Measurements from ENCODE around the gene GRB2. TPM values are rescaled to one million over a fixed set of nuclear protein-coding genes. Genes with fewer than 3 reads are reported as not detected.

The GRB2 gene
- total RNA-seq, 2 experiments from 2014 or later = 167 to 179 TPM

DNA sequence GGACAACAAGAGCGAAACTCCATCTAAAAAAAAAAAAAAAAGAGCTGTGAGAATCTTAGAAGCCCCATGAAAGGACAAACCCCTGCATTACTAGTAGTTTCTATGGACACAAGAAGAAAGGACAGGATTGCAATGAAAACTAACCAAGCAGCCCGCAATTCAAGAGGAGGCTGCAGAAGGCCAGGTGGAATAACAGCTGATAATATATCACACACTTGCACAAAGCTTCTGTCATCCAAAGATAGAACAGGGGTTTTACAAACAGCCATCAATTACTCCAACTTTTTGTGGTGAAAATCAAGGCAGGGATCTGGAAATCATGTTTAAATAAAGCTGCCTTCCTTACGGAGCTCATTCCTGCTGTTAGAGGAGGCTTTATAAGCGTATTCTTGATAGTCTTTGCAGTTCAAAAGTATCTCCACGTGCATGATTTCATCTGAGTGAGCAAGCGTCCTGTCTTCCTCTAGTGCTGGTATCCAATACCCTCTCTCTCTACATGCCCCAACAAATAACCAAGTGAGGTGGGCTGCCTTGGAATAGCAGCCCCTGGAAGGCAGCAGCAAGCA, 27.8 kb upstream of the GRB2 start:
- ChIA-PET CTCF (interaction anchor here (1.5 to 1.9 kb wide), 2 partner anchors 21 to 314 kb away, joined by 6 read pairs; no protein-coding TSS in a partner anchor), POLR2A (no interaction called here)
- no peaks in the 10 kb centered on the region for H3K27me3 Mint-ChIP-seq
- DNase-seq (no peak), ATAC-seq (no peak)
- TF ChIP-seq, protein P1, sequence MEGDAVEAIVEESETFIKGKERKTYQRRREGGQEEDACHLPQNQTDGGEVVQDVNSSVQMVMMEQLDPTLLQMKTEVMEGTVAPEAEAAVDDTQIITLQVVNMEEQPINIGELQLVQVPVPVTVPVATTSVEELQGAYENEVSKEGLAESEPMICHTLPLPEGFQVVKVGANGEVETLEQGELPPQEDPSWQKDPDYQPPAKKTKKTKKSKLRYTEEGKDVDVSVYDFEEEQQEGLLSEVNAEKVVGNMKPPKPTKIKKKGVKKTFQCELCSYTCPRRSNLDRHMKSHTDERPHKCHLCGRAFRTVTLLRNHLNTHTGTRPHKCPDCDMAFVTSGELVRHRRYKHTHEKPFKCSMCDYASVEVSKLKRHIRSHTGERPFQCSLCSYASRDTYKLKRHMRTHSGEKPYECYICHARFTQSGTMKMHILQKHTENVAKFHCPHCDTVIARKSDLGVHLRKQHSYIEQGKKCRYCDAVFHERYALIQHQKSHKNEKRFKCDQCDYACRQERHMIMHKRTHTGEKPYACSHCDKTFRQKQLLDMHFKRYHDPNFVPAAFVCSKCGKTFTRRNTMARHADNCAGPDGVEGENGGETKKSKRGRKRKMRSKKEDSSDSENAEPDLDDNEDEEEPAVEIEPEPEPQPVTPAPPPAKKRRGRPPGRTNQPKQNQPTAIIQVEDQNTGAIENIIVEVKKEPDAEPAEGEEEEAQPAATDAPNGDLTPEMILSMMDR (IDR thresholded peaks at IDR 0.05) = no peak
- H3K4me1 Mint-ChIP-seq (ENCODE audit: low read depth) = peaks cover 7% of the 10 kb centered on the region
- H3K9me3 Mint-ChIP-seq = no peaks in the 10 kb centered on the region
- intact Hi-C loops (cut with micrococcal nuclease) = no loop called here
- no peaks in the 10 kb centered on the region for H3K36me3 Mint-ChIP-seq (ENCODE audit: low read depth)
- no peak overlapping the region for H3K4me3 Mint-ChIP-seq
- no peak overlapping the region for H3K27ac Mint-ChIP-seq

DNA sequence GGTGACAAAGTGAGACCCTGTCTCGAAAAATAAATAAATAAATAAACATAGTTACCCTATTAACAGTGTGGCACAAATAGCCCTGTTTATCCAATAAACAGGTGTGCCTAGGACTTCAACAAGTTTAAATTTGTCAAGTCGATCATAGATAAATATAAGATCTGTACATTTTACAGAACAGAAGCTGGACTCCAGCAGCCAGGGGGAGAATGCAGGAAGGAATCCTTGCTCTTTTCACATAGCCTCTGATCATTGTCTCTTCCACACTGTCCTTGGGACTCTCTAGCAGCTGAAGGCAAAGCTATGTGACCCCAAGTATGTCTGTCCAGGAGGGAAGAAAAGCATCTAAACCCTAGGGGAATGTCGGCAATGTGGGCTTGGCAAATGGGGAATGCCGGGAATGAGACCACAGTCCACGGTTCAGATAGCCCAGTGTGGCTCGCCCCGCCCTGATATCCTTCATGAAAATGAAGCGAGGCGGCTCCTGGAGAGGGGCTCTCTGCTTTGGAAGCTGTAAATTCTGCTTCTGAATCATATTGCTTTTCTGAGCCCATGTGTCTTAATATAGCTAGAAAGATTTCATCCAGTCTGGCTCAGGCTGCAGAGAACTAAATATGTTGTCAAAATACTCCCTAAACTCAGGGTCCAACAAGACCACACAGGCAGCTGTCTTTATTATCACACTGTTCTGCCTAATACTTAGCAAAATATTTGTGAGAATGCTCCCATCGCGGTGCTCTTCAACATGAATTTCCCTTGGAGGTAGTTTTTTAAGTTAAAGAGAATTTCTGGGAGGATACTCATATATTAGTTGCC, 24.9 kb upstream of the GRB2 start:
- intact Hi-C loops (cut with micrococcal nuclease) = no loop called here
- H3K36me3 Mint-ChIP-seq (ENCODE audit: low read depth) = no peaks in the 10 kb centered on the region
- no peaks in the 10 kb centered on the region for H3K27me3 Mint-ChIP-seq
- TF ChIP-seq, protein P1 (IDR thresholded peaks at IDR 0.05) = no peak
- ATAC-seq (no peak), DNase-seq (no peak)
- peaks cover 11% of the 10 kb centered on the region for H3K4me1 Mint-ChIP-seq (ENCODE audit: low read depth)
- H3K9me3 Mint-ChIP-seq = no peaks in the 10 kb centered on the region
- H3K4me3 Mint-ChIP-seq = no peak overlapping the region
- no peak overlapping the region for H3K27ac Mint-ChIP-seq
- CTCF ChIA-PET = interaction anchor here (1.0 to 2.5 kb wide), 4 partner anchors 8 to 203 kb away, joined by 3 to 9 read pairs (median 4); partner anchors contain the start of gene SMIM5
- POLR2A ChIA-PET = interaction anchor here (1.0 kb wide), 2 partner anchors 47 to 237 kb away, joined by 3 to 5 read pairs; partner anchors contain the start of genes RECQL5 and SAP30BP

DNA sequence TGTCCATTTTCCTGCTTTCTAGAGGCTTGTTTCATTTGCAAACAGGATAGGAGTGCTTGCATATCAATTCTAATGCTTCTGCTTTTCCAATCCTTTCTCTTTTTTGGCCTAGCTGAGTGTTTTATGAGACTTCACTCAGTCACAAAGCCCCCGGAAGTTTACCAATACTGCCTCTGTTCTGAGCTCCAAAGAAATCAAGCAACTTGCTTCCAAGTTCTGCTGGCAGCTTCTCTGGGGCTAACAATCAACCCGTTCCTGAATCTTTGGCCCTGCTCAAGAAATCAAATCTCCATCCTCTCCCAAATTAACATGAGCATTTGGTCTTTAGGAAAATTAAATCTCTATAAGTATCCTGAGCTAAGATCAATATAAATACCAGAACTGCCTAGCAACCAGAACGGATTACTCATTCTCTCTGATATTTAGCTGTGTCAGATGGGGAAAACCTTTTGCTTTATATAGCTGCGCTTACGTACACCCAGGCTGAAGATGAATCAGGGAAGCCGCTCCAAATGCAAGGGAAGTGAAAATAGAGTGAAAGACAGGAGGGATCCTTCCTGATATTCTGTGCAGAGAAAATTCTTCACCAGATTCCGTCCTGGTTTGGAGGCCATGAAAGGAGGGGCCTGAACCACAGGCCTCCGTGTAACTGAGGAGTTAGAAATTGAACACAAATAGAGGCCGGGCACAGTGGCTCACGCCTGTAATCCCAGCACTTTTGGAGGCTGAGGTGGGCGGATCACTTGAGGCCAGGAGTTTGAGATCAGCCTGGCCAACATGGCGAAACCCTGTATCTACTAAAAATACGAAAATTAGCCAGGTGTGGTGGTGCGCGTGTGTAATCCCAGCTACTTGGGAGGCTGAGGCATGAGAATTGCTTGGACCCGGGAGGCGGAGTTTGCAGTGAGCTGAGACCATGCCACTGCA, 23.3 kb upstream of the GRB2 start:
- DNase-seq (no peak), ATAC-seq (no peak)
- Mint-ChIP-seq H3K27ac (no peak overlapping the region), H3K4me3 (no peak overlapping the region), H3K27me3 (no peaks in the 10 kb centered on the region), H3K9me3 (no peaks in the 10 kb centered on the region), H3K4me1 (ENCODE audit: low read depth) (peaks cover 8% of the 10 kb centered on the region), H3K36me3 (ENCODE audit: low read depth) (no peaks in the 10 kb centered on the region)
- TF ChIP-seq, protein P1 (IDR thresholded peaks at IDR 0.05) = no peak
- intact Hi-C loops (cut with micrococcal nuclease) = loop anchor here (5.0 kb wide), 1 partner anchor 88 kb away; the partner anchor contains the start of genes CASKIN2 and TSEN54
- ChIA-PET POLR2A (interaction anchor here (1.0 kb wide), 1 partner anchor 238 kb away, joined by 3 read pairs; the partner anchor contains the start of genes RECQL5 and SAP30BP), CTCF (interaction anchor here (1.1 to 2.5 kb wide), 4 partner anchors 19 to 321 kb away, joined by 3 to 9 read pairs (median 4); partner anchors contain the start of gene SMIM5)

DNA sequence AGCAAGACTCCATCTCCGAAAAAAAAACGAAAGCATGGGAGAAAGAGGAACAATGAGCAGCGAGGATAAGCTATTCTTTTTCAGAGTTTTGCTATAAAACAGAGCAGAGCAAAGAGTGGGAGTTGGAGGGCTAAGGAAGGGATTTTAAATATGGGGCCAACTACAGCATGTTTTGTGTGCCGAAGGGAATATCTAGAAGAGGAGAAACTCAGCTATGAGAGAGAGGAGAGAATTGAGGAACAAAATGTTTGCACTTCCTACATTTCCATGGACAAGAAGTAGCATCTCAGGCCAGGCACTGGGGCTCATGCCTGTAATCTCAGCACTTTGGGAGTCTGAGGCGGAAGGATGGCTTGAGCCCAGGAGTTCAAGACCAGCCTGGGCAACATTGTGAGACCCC, 13.1 kb upstream of the GRB2 start:
- Mint-ChIP-seq H3K4me3 (no peak overlapping the region), H3K9me3 (no peaks in the 10 kb centered on the region), H3K36me3 (ENCODE audit: low read depth) (no peaks in the 10 kb centered on the region), H3K4me1 (ENCODE audit: low read depth) (peaks cover 2% of the 10 kb centered on the region), H3K27me3 (no peaks in the 10 kb centered on the region), H3K27ac (no peak overlapping the region)
- ATAC-seq (no peak), DNase-seq (no peak)
- TF ChIP-seq, protein P1 (IDR thresholded peaks at IDR 0.05) = no peak
- CTCF ChIA-PET = interaction anchor here (0.9 kb wide), 1 partner anchor 179 kb away, joined by 3 read pairs; no protein-coding TSS in a partner anchor
- POLR2A ChIA-PET = no interaction called here
- intact Hi-C loops (cut with micrococcal nuclease) = no loop called here
